Measurements from ENCODE around the gene VDAC2.

- no peak for TF ChIP-seq CTCF (IDR thresholded peaks at IDR 0.05; ENCODE audit: poor library complexity)
- TF ChIP-seq EZH2 (IDR thresholded peaks at IDR 0.05; ENCODE audit: borderline replicate concordance), result no peak
- TF ChIP-seq EZH2phosphoT487 (IDR thresholded peaks at IDR 0.05; ENCODE audit: low read depth, severe bottlenecking, unreplicated experiment), result no peak
Measured at GRCh38 chr10:75209086-75209920, 1.3 kb upstream of the VDAC2 start.
